ENCODE results near the gene ZSWIM3.
"Not testable (repeated sequence)": the region's sequence is repeated elsewhere in the genome, so short reads cannot be mapped to it uniquely, and the experiment has no call there.

Gene ZSWIM3

DNA sequence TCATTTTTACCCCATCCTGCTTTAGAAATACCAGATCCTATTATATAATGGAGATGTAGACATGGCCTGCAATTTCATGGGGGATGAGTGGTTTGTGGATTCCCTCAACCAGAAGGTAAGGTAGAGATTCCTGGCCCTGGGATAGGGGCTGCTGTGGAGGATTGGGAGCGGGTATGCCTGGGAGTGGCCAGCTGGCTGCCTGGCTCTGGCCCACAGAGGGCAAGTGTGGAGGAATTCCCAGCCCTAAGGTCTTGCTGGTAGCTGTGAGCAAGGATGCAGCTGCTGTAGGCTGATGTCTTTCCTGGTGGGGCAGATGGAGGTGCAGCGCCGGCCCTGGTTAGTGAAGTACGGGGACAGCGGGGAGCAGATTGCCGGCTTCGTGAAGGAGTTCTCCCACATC is 40.3 kb downstream of the ZSWIM3 start:
- H3F3A ChIP-seq (ENCODE audit: low read depth), result no peaks in the 10 kb centered on the region
- H4K20me1 ChIP-seq (ENCODE audit: insufficient read depth, low read length, poor library complexity, severe bottlenecking), result no peaks in the 10 kb centered on the region
- no peaks in the 10 kb centered on the region for H3K79me2 ChIP-seq (ENCODE audit: insufficient read depth, low read length)
- H3K36me3 ChIP-seq (ENCODE audit: insufficient read depth, low read length), result no peaks in the 10 kb centered on the region
- H3K9me3 ChIP-seq (ENCODE audit: insufficient read depth, low read depth, low read length), result no peaks in the 10 kb centered on the region
- H2AFZ ChIP-seq (ENCODE audit: low read length), result no peak overlapping the region
- no peak overlapping the region for H3K4me3 ChIP-seq (ENCODE audit: low read length, poor library complexity, severe bottlenecking)
- peaks cover under 1% of the 10 kb centered on the region for H3K4me1 ChIP-seq (ENCODE audit: insufficient read depth, low read length, poor library complexity, severe bottlenecking)
- no peak overlapping the region for H3K9ac ChIP-seq (ENCODE audit: low read depth, low read length, poor library complexity, severe bottlenecking)
- no peak for TF ChIP-seq EZH2phosphoT487 (IDR thresholded peaks at IDR 0.05; ENCODE audit: borderline replicate concordance)
- TF ChIP-seq, protein P1, sequence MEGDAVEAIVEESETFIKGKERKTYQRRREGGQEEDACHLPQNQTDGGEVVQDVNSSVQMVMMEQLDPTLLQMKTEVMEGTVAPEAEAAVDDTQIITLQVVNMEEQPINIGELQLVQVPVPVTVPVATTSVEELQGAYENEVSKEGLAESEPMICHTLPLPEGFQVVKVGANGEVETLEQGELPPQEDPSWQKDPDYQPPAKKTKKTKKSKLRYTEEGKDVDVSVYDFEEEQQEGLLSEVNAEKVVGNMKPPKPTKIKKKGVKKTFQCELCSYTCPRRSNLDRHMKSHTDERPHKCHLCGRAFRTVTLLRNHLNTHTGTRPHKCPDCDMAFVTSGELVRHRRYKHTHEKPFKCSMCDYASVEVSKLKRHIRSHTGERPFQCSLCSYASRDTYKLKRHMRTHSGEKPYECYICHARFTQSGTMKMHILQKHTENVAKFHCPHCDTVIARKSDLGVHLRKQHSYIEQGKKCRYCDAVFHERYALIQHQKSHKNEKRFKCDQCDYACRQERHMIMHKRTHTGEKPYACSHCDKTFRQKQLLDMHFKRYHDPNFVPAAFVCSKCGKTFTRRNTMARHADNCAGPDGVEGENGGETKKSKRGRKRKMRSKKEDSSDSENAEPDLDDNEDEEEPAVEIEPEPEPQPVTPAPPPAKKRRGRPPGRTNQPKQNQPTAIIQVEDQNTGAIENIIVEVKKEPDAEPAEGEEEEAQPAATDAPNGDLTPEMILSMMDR (conservative IDR thresholded peaks at IDR 0.05; ENCODE audit: low read length), result no peak
- H3K27me3 ChIP-seq (ENCODE audit: insufficient read depth, low read length, poor library complexity, severe bottlenecking), result no peaks in the 10 kb centered on the region
- no peak overlapping the region for H3K4me2 ChIP-seq (ENCODE audit: low read depth, low read length, poor library complexity, severe bottlenecking)
- no peaks in the 10 kb centered on the region for H3K9me2 ChIP-seq (replicated peaks; ENCODE audit: low read depth, low read length)

DNA sequence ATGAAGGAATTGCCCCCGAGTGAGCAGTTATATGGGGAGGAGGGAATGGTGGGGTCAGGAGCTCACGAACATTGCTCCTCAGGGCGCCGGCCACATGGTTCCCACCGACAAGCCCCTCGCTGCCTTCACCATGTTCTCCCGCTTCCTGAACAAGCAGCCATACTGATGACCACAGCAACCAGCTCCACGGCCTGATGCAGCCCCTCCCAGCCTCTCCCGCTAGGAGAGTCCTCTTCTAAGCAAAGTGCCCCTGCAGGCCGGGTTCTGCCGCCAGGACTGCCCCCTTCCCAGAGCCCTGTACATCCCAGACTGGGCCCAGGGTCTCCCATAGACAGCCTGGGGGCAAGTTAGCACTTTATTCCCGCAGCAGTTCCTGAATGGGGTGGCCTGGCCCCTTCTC is 40.9 kb downstream of the ZSWIM3 start:
- Histone ChIP-seq H3F3A (ENCODE audit: low read depth) (no peaks in the 10 kb centered on the region), H3K36me3 (ENCODE audit: insufficient read depth, low read length) (no peaks in the 10 kb centered on the region), H3K4me3 (ENCODE audit: low read length, poor library complexity, severe bottlenecking) (no peak overlapping the region), H3K9ac (ENCODE audit: low read depth, low read length, poor library complexity, severe bottlenecking) (no peak overlapping the region), H3K27me3 (ENCODE audit: insufficient read depth, low read length, poor library complexity, severe bottlenecking) (no peaks in the 10 kb centered on the region), H3K9me3 (ENCODE audit: insufficient read depth, low read depth, low read length) (no peaks in the 10 kb centered on the region), H2AFZ (ENCODE audit: low read length) (no peak overlapping the region), H3K4me2 (ENCODE audit: low read depth, low read length, poor library complexity, severe bottlenecking) (no peak overlapping the region), H3K9me2 (replicated peaks; ENCODE audit: low read depth, low read length) (no peaks in the 10 kb centered on the region), H3K79me2 (ENCODE audit: insufficient read depth, low read length) (no peaks in the 10 kb centered on the region), H4K20me1 (ENCODE audit: insufficient read depth, low read length, poor library complexity, severe bottlenecking) (no peaks in the 10 kb centered on the region), H3K4me1 (ENCODE audit: insufficient read depth, low read length, poor library complexity, severe bottlenecking) (no peaks in the 10 kb centered on the region)
- TF ChIP-seq, protein P1 (conservative IDR thresholded peaks at IDR 0.05; ENCODE audit: low read length), result no peak
- no peak for TF ChIP-seq EZH2phosphoT487 (IDR thresholded peaks at IDR 0.05; ENCODE audit: borderline replicate concordance)

DNA sequence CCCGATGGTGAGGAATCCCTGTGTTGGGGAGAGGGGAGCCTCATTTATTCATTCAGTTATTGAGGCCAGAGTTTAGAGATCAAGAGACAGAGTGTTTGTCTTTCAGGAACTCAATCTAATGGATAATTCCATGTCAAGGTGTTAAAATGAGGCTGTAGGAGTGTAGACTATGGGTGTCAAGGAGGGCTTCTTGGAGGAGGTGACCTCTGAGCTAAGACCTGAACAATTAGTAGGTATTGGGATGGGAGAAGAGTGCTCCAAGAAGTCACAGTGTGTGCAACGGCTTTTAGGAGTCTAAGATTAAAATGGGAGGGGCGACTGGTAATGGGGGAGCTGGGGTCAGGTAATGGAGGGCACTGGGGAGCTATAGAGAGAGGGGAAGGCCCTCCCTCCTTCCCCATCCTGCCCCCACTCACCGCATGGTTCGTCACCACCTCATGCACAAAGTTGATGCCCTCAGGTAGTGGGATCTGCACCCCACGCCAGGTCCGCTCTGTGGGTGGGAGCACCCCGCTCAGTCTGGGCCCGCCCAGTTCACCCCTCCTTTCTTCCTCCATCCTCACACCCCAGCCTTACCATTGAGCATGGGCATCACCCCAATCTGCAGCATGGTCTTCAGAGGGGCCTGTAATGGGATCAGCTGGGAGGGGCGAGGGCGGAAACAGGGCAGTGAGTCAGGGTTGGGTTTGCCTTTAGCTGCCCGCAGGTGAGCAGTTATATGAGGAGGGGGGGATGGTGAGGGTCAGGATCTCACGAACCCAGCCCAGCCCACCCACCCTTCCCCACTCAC is 41.8 kb downstream of the ZSWIM3 start:
- Histone ChIP-seq H3K4me2 (ENCODE audit: low read depth, low read length, poor library complexity, severe bottlenecking) (no peak overlapping the region), H3K9me3 (ENCODE audit: insufficient read depth, low read depth, low read length) (no peaks in the 10 kb centered on the region), H3K4me1 (ENCODE audit: insufficient read depth, low read length, poor library complexity, severe bottlenecking) (no peaks in the 10 kb centered on the region), H3K79me2 (ENCODE audit: insufficient read depth, low read length) (no peaks in the 10 kb centered on the region), H3K27me3 (ENCODE audit: insufficient read depth, low read length, poor library complexity, severe bottlenecking) (no peaks in the 10 kb centered on the region), H3K36me3 (ENCODE audit: insufficient read depth, low read length) (no peaks in the 10 kb centered on the region), H2AFZ (ENCODE audit: low read length) (no peak overlapping the region), H3K9ac (ENCODE audit: low read depth, low read length, poor library complexity, severe bottlenecking) (no peak overlapping the region), H3F3A (ENCODE audit: low read depth) (no peaks in the 10 kb centered on the region), H3K9me2 (replicated peaks; ENCODE audit: low read depth, low read length) (no peaks in the 10 kb centered on the region), H3K4me3 (ENCODE audit: low read length, poor library complexity, severe bottlenecking) (no peak overlapping the region), H4K20me1 (ENCODE audit: insufficient read depth, low read length, poor library complexity, severe bottlenecking) (no peaks in the 10 kb centered on the region)
- no peak for TF ChIP-seq EZH2phosphoT487 (IDR thresholded peaks at IDR 0.05; ENCODE audit: borderline replicate concordance)
- TF ChIP-seq, protein P1 (conservative IDR thresholded peaks at IDR 0.05; ENCODE audit: low read length), result no peak

DNA sequence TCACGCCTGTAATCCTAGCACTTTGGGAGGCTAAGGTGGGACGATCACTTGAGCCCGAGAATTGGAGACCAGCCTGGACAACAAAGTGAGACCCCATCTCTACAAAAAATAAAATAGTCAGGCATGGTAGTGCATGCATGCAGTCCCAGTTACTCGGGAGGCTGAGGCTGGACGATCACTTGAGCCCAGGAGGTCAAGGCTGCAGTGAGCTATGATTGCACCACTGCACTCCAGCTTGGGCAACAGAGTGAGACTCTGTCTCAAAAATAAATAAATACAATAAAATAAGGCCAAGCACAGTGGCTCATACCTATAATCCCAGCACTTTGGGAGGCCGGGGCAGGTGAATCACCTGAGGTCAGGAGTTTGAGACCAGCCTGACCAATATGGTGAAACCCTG is 43.9 kb downstream of the ZSWIM3 start:
- not testable (repeated sequence) for H3K27me3 ChIP-seq (ENCODE audit: insufficient read depth, low read length, poor library complexity, severe bottlenecking); H3K4me1 ChIP-seq (ENCODE audit: insufficient read depth, low read length, poor library complexity, severe bottlenecking); H3K36me3 ChIP-seq (ENCODE audit: insufficient read depth, low read length); H3K79me2 ChIP-seq (ENCODE audit: insufficient read depth, low read length); H3K4me2 ChIP-seq (ENCODE audit: low read depth, low read length, poor library complexity, severe bottlenecking); H4K20me1 ChIP-seq (ENCODE audit: insufficient read depth, low read length, poor library complexity, severe bottlenecking); H3K9me2 ChIP-seq (replicated peaks; ENCODE audit: low read depth, low read length); H3K9me3 ChIP-seq (ENCODE audit: insufficient read depth, low read depth, low read length); H2AFZ ChIP-seq (ENCODE audit: low read length); H3K4me3 ChIP-seq (ENCODE audit: low read length, poor library complexity, severe bottlenecking); H3F3A ChIP-seq (ENCODE audit: low read depth); H3K9ac ChIP-seq (ENCODE audit: low read depth, low read length, poor library complexity, severe bottlenecking)
